Neutrophil (primary cell): ENCODE data around the gene PCSK6.

Source experiments
- H3K27ac ChIP-seq: fragments of 200-600 bp; sonication (generic); 2 replicates; pipeline ENCODE4 v1.5.1; 2016; ENCODE audit warnings: mild to moderate bottlenecking, moderate library complexity
- H3K27me3 ChIP-seq: fragments of 200-600 bp; sonication (generic); 2 replicates; pipeline ENCODE4 v1.6.0; 2016; ENCODE audit warnings: mild to moderate bottlenecking
- H3K36me3 ChIP-seq: fragments of 200-600 bp; sonication (generic); 2 replicates; pipeline ENCODE4 v1.5.1; 2017
- H3K4me1 ChIP-seq, 2 experiments: fragments of 200-600 bp in 1 of 2; sonication (generic) in 1 of 2; 1 replicate in 1 of 2; 2 replicates in 1 of 2; pipeline versions ENCODE4 v1.5.1 to v1.6.1; 2013 to 2016; ENCODE audit warnings: low read depth in 1 of 2, low read length in 1 of 2, mild to moderate bottlenecking in 1 of 2, moderate library complexity in 1 of 2; ENCODE audit not compliant: control insufficient read depth in 1 of 2, insufficient read depth in 1 of 2
- H3K4me3 ChIP-seq, 2 experiments: fragments of 200-600 bp in 1 of 2; sonication (generic) in 1 of 2; 1 replicate in 1 of 2; 2 replicates in 1 of 2; pipeline ENCODE4 v1.5.1; 2013 to 2016; ENCODE audit warnings: low read depth in 1 of 2, low read length in 1 of 2, mild to moderate bottlenecking in 1 of 2, moderate library complexity in 1 of 2
- H3K9me3 ChIP-seq: fragments of 200-600 bp; sonication (generic); 2 replicates; pipeline ENCODE4 v1.5.1; 2016
- CTCF ChIP-seq: fragments of 200-600 bp; sonication (generic); IDR thresholded peaks from 2 replicates; pipeline ENCODE4 v1.5.1; 2016; ENCODE audit warnings: antibody characterized with exemption

PCSK6 gene

GRCh38 chr15:101449471-101450402, 39.8 kb downstream of the PCSK6 start:
- peaks cover 8% of the 10 kb centered on the region for H3K27me3 ChIP-seq
- H3K4me1 ChIP-seq = peaks cover 22 to 23% of the 10 kb centered on the region in 2 experiments
- no peaks in the 10 kb centered on the region for H3K36me3 ChIP-seq
- no peak overlapping the region for H3K4me3 ChIP-seq
- no peak overlapping the region for H3K27ac ChIP-seq
- TF ChIP-seq CTCF = no peak
- no peaks in the 10 kb centered on the region for H3K9me3 ChIP-seq

GRCh38 chr15:101448336-101448735, 41.2 kb downstream of the PCSK6 start:
- TF ChIP-seq CTCF = no peak
- Histone ChIP-seq H3K36me3 (no peaks in the 10 kb centered on the region), H3K4me3 (no peak overlapping the region), H3K9me3 (no peaks in the 10 kb centered on the region), H3K27ac (no peak overlapping the region), H3K27me3 (peaks cover 8% of the 10 kb centered on the region), H3K4me1 (peaks cover 22 to 23% of the 10 kb centered on the region in 2 experiments)

GRCh38 chr15:101447561-101448071, 41.9 kb downstream of the PCSK6 start:
- no peak for TF ChIP-seq CTCF
- H3K36me3 ChIP-seq = no peaks in the 10 kb centered on the region
- no peak overlapping the region for H3K4me3 ChIP-seq
- peaks cover 22 to 23% of the 10 kb centered on the region in 2 experiments for H3K4me1 ChIP-seq
- no peak overlapping the region for H3K27ac ChIP-seq
- peaks cover 8% of the 10 kb centered on the region for H3K27me3 ChIP-seq
- no peaks in the 10 kb centered on the region for H3K9me3 ChIP-seq

- no peak overlapping the region for H3K27ac ChIP-seq
- peaks cover 22 to 23% of the 10 kb centered on the region in 2 experiments for H3K4me1 ChIP-seq
- H3K4me3 ChIP-seq = no peak overlapping the region
- H3K9me3 ChIP-seq = no peaks in the 10 kb centered on the region
- H3K27me3 ChIP-seq = peaks cover 12% of the 10 kb centered on the region
- no peak for TF ChIP-seq CTCF
- no peaks in the 10 kb centered on the region for H3K36me3 ChIP-seq
Observed at GRCh38 chr15:101447168-101447533, 42.4 kb downstream of the PCSK6 start.

DNA sequence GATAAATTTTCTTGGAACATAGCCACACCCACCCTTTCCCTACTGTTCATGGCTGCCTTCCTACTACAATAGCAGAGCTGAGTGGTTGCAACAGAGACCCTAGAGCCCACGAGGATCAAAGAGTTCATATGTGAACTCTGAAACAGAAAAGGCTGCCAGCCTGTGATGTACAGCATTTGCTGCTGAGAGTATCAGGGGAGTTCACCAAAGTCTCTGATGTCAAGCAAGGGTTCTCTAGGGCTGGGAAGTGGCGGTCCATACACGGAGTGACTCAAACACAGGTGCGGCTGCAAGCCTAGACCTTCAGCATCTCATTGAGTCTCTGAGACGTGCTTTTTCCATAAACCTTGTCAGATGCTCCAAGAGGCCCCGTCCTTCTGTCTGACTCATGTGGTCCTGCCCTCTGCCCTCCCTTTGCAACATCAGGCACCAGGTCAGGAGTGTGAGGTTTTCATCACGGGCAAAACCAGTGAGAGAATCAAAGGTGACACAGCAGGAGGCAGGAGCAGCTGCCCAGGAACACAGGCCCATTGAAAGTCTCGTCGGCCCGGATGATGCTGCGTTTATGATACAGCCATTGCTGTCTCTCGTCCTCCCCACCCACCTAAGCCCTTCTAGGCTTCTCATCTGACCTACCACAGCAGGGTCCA, 42.9 kb downstream of the PCSK6 start:
- Histone ChIP-seq H3K36me3 (no peaks in the 10 kb centered on the region), H3K4me3 (no peak overlapping the region), H3K4me1 (peaks cover 19 to 21% of the 10 kb centered on the region in 2 experiments), H3K9me3 (no peaks in the 10 kb centered on the region), H3K27ac (peak overlapping the region; percentile 24), H3K27me3 (peaks cover 17% of the 10 kb centered on the region)
- no peak for TF ChIP-seq CTCF
